Neural crest cell (in vitro differentiated cells): ENCODE measurements around the gene CDR2L. TPM values are rescaled to one million over a fixed set of nuclear protein-coding genes. Genes with fewer than 3 reads are reported as not detected.
A peak's percentile ranks its signal among the peaks of the same experiment; 100 is the strongest.

Experiments used
- DNase-seq: peaks from one replicate; pipeline ENCODE4 v3.0.0; 2021; ENCODE audit warnings: low read depth, mixed read lengths, low spot score
- H3K27ac Mint-ChIP-seq: one replicate; pipeline ENCODE4 v1.8.0; 2021; ENCODE audit warnings: mild to moderate bottlenecking, mixed read lengths; ENCODE audit not compliant: unreplicated experiment
- H3K27me3 Mint-ChIP-seq: 2 replicates; pipeline ENCODE4 v1.8.0; 2021; ENCODE audit warnings: low read depth, mild to moderate bottlenecking, mixed read lengths
- H3K36me3 Mint-ChIP-seq: 2 replicates; pipeline ENCODE4 v1.8.0; 2021; ENCODE audit warnings: low read depth, mild to moderate bottlenecking, mixed read lengths
- H3K4me1 Mint-ChIP-seq: 2 replicates; pipeline ENCODE4 v1.8.0; 2021; ENCODE audit warnings: mixed read lengths
- H3K4me3 Mint-ChIP-seq: one replicate; pipeline ENCODE4 v1.8.0; 2021; ENCODE audit warnings: mild to moderate bottlenecking, mixed read lengths
- H3K9me3 Mint-ChIP-seq: 2 replicates; pipeline ENCODE4 v1.8.0; 2021; ENCODE audit warnings: mixed read lengths
- CTCF ChIP-seq: fragments of 200-600 bp; sonication (generic); conservative IDR thresholded peaks from 2 replicates; pipeline ENCODE4 v1.5.0; 2021; ENCODE audit warnings: antibody characterized with exemption, mild to moderate bottlenecking
- total RNA-seq: library from RNA; stranded (reverse); gene quantifications from 2 replicates; pipeline ENCODE4 v1.2.1, GENCODE V29; 2021

The CDR2L gene
- total RNA-seq, 1 donor from 2014 or later, result 24.1 TPM

- no peaks in the 10 kb centered on the region for H3K27me3 Mint-ChIP-seq
- DNase-seq, result no peak
- peak overlapping the region; percentile 98 for H3K27ac Mint-ChIP-seq
- no peak for TF ChIP-seq CTCF
- peak overlapping the region; percentile 97 for H3K4me3 Mint-ChIP-seq
- H3K9me3 Mint-ChIP-seq, result no peaks in the 10 kb centered on the region
- peaks cover 3% of the 10 kb centered on the region for H3K36me3 Mint-ChIP-seq
- peaks cover 30% of the 10 kb centered on the region for H3K4me1 Mint-ChIP-seq
Observed at GRCh38 chr17:75011401-75012095, 24.1 kb downstream of the CDR2L start.

- H3K4me3 Mint-ChIP-seq, result peak overlapping the region; percentile 97
Observed at GRCh38 chr17:75012096-75012345, 24.6 kb downstream of the CDR2L start.

GRCh38 chr17:75012346-75013091, 25.1 kb downstream of the CDR2L start, which contains the start of gene MRPL58:
Gene MRPL58, plus strand, starts transcription at chr17:75012670. Its CDS starts 17 bp downstream, at chr17:75012687.
- Mint-ChIP-seq H3K27ac (peak within 1 kb of the TSS; percentile 98), H3K27me3 (no peaks in the 10 kb centered on the region), H3K4me1 (peaks cover 30% of the 10 kb centered on the region), H3K4me3 (peak within 1 kb of the TSS; percentile 97), H3K36me3 (peaks cover 3% of the 10 kb centered on the region), H3K9me3 (no peaks in the 10 kb centered on the region)
- DNase-seq, result peak; percentile 82
- peak; percentile 71 for TF ChIP-seq CTCF

More at GRCh38 chr17:75012096-75012345, 24.6 kb downstream of the CDR2L start:
- peaks cover 30% of the 10 kb centered on the region for H3K4me1 Mint-ChIP-seq
- no peaks in the 10 kb centered on the region for H3K27me3 Mint-ChIP-seq
- no peaks in the 10 kb centered on the region for H3K9me3 Mint-ChIP-seq
- no peak for TF ChIP-seq CTCF
- H3K36me3 Mint-ChIP-seq, result peaks cover 3% of the 10 kb centered on the region
- H3K27ac Mint-ChIP-seq, result peak overlapping the region; percentile 98
- no peak for DNase-seq

GRCh38 chr17:75013092-75013559, 25.7 kb downstream of the CDR2L start:
- H3K27me3 Mint-ChIP-seq, result no peaks in the 10 kb centered on the region
- H3K27ac Mint-ChIP-seq, result peak overlapping the region; percentile 97
- H3K36me3 Mint-ChIP-seq, result peaks cover 3% of the 10 kb centered on the region
- TF ChIP-seq CTCF, result no peak
- peak overlapping the region; percentile 97 for H3K4me3 Mint-ChIP-seq
- DNase-seq, result no peak
- peaks cover 30% of the 10 kb centered on the region for H3K4me1 Mint-ChIP-seq
- H3K9me3 Mint-ChIP-seq, result no peaks in the 10 kb centered on the region

GRCh38 chr17:75019146-75019545, 31.7 kb downstream of the CDR2L start:
- H3K4me1 Mint-ChIP-seq, result peaks cover 4% of the 10 kb centered on the region
- no peaks in the 10 kb centered on the region for H3K9me3 Mint-ChIP-seq
- H3K36me3 Mint-ChIP-seq, result peaks cover 15% of the 10 kb centered on the region
- H3K27me3 Mint-ChIP-seq, result no peaks in the 10 kb centered on the region
- no peak for TF ChIP-seq CTCF
- no peak overlapping the region for H3K27ac Mint-ChIP-seq
- no peak for DNase-seq
- no peak overlapping the region for H3K4me3 Mint-ChIP-seq
